ENCODE data around the gene BGN.

Gene BGN

GRCh38 chrX:153494541-153495361 is at the start of gene BGN:
Gene BGN (plus strand): TSS chrX:153494980. CDS start chrX:153504632, 9,652 bp downstream.
- Mint-ChIP-seq H3K27ac (no peak within 1 kb of the TSS), H3K36me3 (no peaks in the 10 kb centered on the region), H3K9me3 (ENCODE audit: low read depth) (no peaks in the 10 kb centered on the region), H3K4me3 (no peak within 1 kb of the TSS), H3K27me3 (no peaks in the 10 kb centered on the region), H3K4me1 (ENCODE audit: low read depth) (no peaks in the 10 kb centered on the region)

DNA sequence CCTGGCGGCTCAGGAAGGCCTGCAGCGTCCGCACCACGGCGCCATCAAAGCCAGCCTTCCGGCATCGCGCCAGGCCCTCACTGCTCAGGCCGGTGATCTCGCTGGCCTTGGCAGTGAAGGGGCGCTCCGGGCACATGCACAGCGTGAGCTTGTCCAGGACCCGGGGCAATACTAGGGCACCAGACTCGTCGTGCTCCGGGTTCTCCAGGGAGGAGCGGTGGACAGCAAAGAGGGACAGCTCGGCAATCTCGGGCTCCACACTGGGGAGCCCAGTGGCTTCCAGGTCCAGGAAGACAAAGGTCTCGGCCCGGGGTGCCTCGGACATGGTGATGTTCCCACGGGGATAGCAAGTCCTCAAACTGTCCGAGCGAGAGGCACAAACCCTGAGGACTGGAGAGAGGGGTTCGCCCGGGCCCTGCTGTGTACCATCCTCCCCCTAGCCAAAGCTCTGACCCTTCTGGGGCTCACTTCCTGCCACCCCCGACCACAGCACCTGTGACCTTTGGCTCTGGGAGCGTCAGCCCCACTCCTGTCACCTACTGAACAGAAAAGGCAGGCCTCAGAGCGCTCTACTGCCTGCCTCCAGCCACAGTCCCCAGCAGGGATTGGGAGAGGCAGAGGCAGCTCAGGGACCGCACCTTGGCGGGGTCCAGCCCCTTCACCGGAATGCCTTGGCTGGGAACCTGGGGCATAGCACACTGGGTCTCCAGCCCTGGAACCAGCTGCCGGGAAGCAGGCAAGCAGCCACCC is 49.5 kb upstream of the BGN start:
- no peak overlapping the region for H3K27ac Mint-ChIP-seq
- H3K36me3 Mint-ChIP-seq: no peaks in the 10 kb centered on the region
- H3K9me3 Mint-ChIP-seq (ENCODE audit: low read depth): no peaks in the 10 kb centered on the region
- no peaks in the 10 kb centered on the region for H3K4me1 Mint-ChIP-seq (ENCODE audit: low read depth)
- H3K4me3 Mint-ChIP-seq: no peak overlapping the region
- H3K27me3 Mint-ChIP-seq: no peaks in the 10 kb centered on the region

DNA sequence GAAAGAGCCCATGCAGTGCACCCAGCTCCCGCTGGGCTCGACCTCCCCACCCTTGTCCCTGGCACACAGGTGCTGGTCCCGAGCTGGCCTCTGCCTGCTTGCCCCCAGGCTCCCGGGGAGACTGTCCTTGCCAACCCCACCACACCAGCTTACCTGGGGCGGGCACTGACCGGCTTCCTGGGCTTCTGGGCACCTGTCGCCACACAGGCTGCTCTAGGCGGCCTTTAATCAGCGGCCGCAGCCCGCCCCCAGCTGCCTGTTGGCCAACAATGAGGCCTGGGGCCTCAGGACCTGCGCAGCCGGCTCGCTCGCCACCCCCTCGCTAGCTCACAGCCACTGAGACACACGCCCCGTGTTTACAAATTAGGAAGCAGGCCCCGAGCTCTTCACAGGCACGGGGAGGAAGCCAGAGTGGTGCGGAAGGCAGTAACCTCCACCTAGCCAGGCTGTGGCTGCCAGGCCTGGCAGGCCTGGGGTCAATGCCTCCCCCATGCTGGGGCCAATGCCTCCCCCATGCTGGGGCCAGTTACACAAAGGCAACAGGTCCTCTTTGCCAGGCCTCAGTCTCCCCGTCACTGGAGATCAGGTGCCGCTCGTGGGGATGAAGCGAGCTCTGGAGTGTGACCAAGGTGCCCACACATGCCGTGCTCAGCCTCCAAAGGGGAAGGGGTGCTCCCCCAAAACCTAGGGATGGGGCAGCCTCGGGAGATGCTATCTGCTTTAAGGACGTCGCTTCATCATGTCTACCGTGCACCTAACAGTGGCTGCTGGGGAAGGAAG is 48.7 kb upstream of the BGN start, which contains the start of gene TREX2:
TREX2 (minus strand) TSS at position 201 of the 780 bp plus-strand sequence. CDS start 626 bp downstream, outside the sequence.
- H3K27me3 Mint-ChIP-seq: no peaks in the 10 kb centered on the region
- H3K36me3 Mint-ChIP-seq: no peaks in the 10 kb centered on the region
- no peaks in the 10 kb centered on the region for H3K9me3 Mint-ChIP-seq (ENCODE audit: low read depth)
- no peaks in the 10 kb centered on the region for H3K4me1 Mint-ChIP-seq (ENCODE audit: low read depth)
- no peak within 1 kb of the TSS for H3K27ac Mint-ChIP-seq
- H3K4me3 Mint-ChIP-seq: no peak within 1 kb of the TSS

GRCh38 chrX:153446636-153446936 is 48.2 kb upstream of the BGN start:
- Mint-ChIP-seq H3K4me3 (no peak overlapping the region), H3K9me3 (ENCODE audit: low read depth) (no peaks in the 10 kb centered on the region), H3K27me3 (no peaks in the 10 kb centered on the region), H3K36me3 (no peaks in the 10 kb centered on the region), H3K4me1 (ENCODE audit: low read depth) (no peaks in the 10 kb centered on the region), H3K27ac (no peak overlapping the region)

GRCh38 chrX:153446950-153447580 is 47.7 kb upstream of the BGN start:
- Mint-ChIP-seq H3K27me3 (no peaks in the 10 kb centered on the region), H3K27ac (no peak overlapping the region), H3K9me3 (ENCODE audit: low read depth) (no peaks in the 10 kb centered on the region), H3K36me3 (no peaks in the 10 kb centered on the region), H3K4me1 (ENCODE audit: low read depth) (no peaks in the 10 kb centered on the region), H3K4me3 (no peak overlapping the region)

- no peaks in the 10 kb centered on the region for H3K4me1 Mint-ChIP-seq (ENCODE audit: low read depth)
- H3K4me3 Mint-ChIP-seq: no peak overlapping the region
- H3K27ac Mint-ChIP-seq: no peak overlapping the region
- H3K36me3 Mint-ChIP-seq: no peaks in the 10 kb centered on the region
- H3K27me3 Mint-ChIP-seq: no peaks in the 10 kb centered on the region
- H3K9me3 Mint-ChIP-seq (ENCODE audit: low read depth): no peaks in the 10 kb centered on the region
Observed at GRCh38 chrX:153447581-153447960, 47.2 kb upstream of the BGN start.

DNA sequence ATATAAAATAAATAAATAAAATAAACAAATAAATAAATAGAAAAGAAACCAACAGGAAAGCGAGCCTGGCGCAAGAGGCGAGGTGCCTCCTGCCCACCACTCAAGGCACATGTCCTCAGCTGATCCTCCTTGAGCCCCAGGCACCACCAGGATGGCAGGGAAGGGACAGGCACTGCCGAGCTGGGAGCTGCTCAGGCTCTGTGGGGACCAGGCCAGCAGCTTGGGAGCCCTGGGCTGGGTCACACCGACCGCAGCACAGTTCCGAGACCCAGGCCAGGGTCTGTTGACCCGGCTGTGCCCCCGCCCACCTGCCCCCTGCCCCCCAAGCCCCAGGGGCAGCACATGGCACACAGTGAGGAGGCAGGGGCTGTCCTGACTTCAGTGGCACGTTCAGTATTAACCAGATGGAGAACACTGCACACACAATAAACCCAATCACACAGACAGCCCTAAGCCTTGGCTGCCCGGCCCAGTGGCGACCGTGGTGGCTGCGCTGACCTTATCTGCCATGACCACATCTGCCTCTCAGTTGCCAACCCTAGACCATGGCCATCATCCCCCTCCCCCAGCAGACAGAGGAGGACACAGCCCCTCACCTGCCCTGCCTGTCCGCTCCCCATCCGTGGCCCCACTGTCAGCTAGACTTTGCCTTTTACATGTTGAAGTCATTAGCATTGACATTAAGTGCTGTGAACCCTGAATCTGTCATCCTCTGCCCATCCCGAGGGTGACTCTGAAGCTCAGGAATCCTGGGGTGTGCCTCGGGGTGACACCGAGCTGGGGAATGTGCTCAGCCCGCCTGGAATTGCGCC is 46.0 kb upstream of the BGN start:
- Mint-ChIP-seq H3K27me3 (no peaks in the 10 kb centered on the region), H3K9me3 (ENCODE audit: low read depth) (no peaks in the 10 kb centered on the region), H3K4me1 (ENCODE audit: low read depth) (no peaks in the 10 kb centered on the region), H3K36me3 (no peaks in the 10 kb centered on the region), H3K4me3 (no peak overlapping the region), H3K27ac (no peak overlapping the region)

DNA sequence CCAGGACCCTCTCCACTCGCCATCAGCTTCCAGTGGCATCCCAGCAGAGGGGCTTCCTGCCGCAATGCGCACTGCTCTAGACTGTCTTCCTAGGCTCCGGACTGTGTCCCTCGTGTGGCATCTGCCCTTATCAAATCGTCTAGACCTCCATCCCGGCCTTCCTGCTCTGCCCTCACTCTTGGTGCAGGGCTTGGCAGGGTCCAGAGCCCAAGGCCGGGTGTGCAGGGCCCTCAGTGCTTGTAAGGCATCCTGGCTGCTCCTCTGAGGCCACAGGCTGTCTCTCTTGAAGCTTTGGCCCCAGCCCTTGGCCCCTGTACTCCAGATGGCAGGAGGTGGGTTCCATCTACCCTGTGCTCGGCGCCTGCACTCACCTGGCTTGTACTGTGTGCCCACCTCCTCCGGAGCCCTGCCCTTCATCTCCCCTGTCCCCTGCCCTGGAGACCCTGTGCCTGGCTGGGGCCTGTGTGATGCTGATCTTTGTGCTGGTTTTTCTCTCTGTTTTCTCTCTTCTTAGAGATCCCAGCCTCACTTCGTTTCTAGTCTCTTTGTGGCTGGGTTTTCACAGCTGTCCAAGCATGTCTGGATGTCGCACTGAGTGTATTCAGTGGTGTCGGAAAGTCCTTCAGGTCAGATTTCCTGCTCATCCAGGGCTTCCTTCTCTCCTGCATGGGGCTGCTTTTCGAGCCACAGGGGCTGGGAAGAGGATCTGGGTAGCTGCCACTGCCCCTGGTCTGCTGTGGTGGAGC is 45.2 kb upstream of the BGN start:
- Mint-ChIP-seq H3K27ac (no peak overlapping the region), H3K27me3 (no peaks in the 10 kb centered on the region), H3K9me3 (ENCODE audit: low read depth) (no peaks in the 10 kb centered on the region), H3K4me3 (no peak overlapping the region), H3K4me1 (ENCODE audit: low read depth) (no peaks in the 10 kb centered on the region), H3K36me3 (no peaks in the 10 kb centered on the region)

GRCh38 chrX:153450114-153450948 is 44.4 kb upstream of the BGN start:
- Mint-ChIP-seq H3K4me3 (no peak overlapping the region), H3K27ac (no peak overlapping the region)

GRCh38 chrX:153450949-153451277 is 43.9 kb upstream of the BGN start:
- Mint-ChIP-seq H3K27ac (no peak overlapping the region), H3K4me3 (no peak overlapping the region), H3K4me1 (ENCODE audit: low read depth) (no peaks in the 10 kb centered on the region), H3K27me3 (no peaks in the 10 kb centered on the region), H3K9me3 (ENCODE audit: low read depth) (no peaks in the 10 kb centered on the region), H3K36me3 (no peaks in the 10 kb centered on the region)

More at GRCh38 chrX:153450114-153450948, 44.4 kb upstream of the BGN start:
- Mint-ChIP-seq H3K9me3 (ENCODE audit: low read depth) (no peaks in the 10 kb centered on the region), H3K27me3 (no peaks in the 10 kb centered on the region), H3K4me1 (ENCODE audit: low read depth) (no peaks in the 10 kb centered on the region), H3K36me3 (no peaks in the 10 kb centered on the region)

- H3K36me3 Mint-ChIP-seq: no peaks in the 10 kb centered on the region
- H3K27me3 Mint-ChIP-seq: no peaks in the 10 kb centered on the region
- no peaks in the 10 kb centered on the region for H3K9me3 Mint-ChIP-seq (ENCODE audit: low read depth)
- no peak overlapping the region for H3K4me3 Mint-ChIP-seq
- H3K27ac Mint-ChIP-seq: no peak overlapping the region
- H3K4me1 Mint-ChIP-seq (ENCODE audit: low read depth): no peaks in the 10 kb centered on the region
Observed at GRCh38 chrX:153454901-153455550, 39.8 kb upstream of the BGN start.

GRCh38 chrX:153455571-153455970 is 39.2 kb upstream of the BGN start:
- H3K4me3 Mint-ChIP-seq: no peak overlapping the region

GRCh38 chrX:153456161-153456560 is 38.6 kb upstream of the BGN start:
- no peaks in the 10 kb centered on the region for H3K4me1 Mint-ChIP-seq (ENCODE audit: low read depth)
- H3K4me3 Mint-ChIP-seq: no peak overlapping the region
- no peaks in the 10 kb centered on the region for H3K36me3 Mint-ChIP-seq
- no peak overlapping the region for H3K27ac Mint-ChIP-seq
- no peaks in the 10 kb centered on the region for H3K9me3 Mint-ChIP-seq (ENCODE audit: low read depth)
- H3K27me3 Mint-ChIP-seq: no peaks in the 10 kb centered on the region

More at GRCh38 chrX:153455571-153455970, 39.2 kb upstream of the BGN start:
- Mint-ChIP-seq H3K27me3 (no peaks in the 10 kb centered on the region), H3K27ac (no peak overlapping the region), H3K36me3 (no peaks in the 10 kb centered on the region), H3K9me3 (ENCODE audit: low read depth) (no peaks in the 10 kb centered on the region), H3K4me1 (ENCODE audit: low read depth) (no peaks in the 10 kb centered on the region)
